Measurements from ENCODE around the gene ATP5MG. TPM values are rescaled to one million over a fixed set of nuclear protein-coding genes. Genes with fewer than 3 reads are reported as not detected.

Gene ATP5MG
- polyA plus RNA-seq, 2 of the 4 experiments (the other 2 are of a cell fraction) = 337 to 438 TPM

DNA sequence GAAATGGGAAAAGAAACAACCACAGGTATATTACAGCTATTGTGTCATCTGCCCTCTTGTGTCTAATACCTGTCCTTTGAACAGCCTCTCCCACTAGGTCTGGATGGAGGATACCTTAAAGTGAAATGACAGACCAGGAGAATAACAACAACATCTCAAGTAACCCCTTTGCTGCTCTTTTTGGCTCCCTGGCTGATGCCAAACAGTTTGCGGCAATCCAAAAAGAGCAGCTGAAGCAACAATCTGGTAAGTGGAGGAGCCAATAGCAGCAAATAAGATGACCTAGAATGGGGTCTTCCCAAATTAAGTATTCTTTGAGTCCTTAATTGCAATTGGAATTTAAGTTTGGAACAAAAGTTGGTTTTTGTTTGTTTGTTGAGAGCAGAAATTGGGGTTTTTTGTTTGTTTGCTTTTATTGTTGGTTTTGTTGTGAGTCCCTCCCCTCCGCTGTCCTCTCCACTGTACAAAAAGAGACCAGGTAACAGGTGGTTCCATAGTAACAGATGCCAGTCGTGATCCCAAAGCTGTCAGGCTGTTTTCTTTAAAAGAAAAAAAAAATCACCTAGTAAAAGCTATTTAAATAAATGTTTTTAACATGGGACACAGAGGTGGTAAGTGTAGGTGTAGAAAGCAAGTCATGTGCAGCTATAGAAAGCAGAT is 36.3 kb upstream of the ATP5MG start:
- ATAC-seq = no peak
- CTCF ChIA-PET = interaction anchor here (1.4 kb wide), 1 partner anchor 17 kb away, joined by 3 read pairs; no protein-coding TSS in a partner anchor
- POLR2A ChIA-PET = no interaction called here

GRCh38 chr11:118366287-118366686 is 35.1 kb upstream of the ATP5MG start:
- Histone ChIP-seq H3K4me3 (no peak overlapping the region), H3K9me3 (no peaks in the 10 kb centered on the region), H3K27ac (no peak overlapping the region), H3K4me2 (no peak overlapping the region), H3K4me1 (no peaks in the 10 kb centered on the region)
- FAIRE-seq (no peak), ATAC-seq (no peak), DNase-seq (ENCODE audit: low read depth in 1 of 2, low spot score in 1 of 2) (no peak)
- ChIA-PET CTCF (interaction anchor here (1.8 kb wide), 1 partner anchor 122 kb away, joined by 5 read pairs; no protein-coding TSS in a partner anchor), POLR2A (no interaction called here)
- TF ChIP-seq EHF (CRISPR knock-in tag; IDR thresholded peaks at IDR 0.05) = no peak
- TF ChIP-seq FOSB (CRISPR knock-in tag; IDR thresholded peaks at IDR 0.05) = no peak
- TF ChIP-seq MAFK (IDR thresholded peaks at IDR 0.05; ENCODE audit: partially characterized antibody) = no peak
- no peak for TF ChIP-seq ATOH8 (CRISPR knock-in tag; IDR thresholded peaks at IDR 0.05; ENCODE audit: low read depth)
- no peak for TF ChIP-seq NR3C1 (IDR thresholded peaks at IDR 0.05)
- no peak for TF ChIP-seq NFE2L2 (conservative IDR thresholded peaks at IDR 0.05; ENCODE audit: low read length)
- TF ChIP-seq HOXB13 (CRISPR knock-in tag; IDR thresholded peaks at IDR 0.05; ENCODE audit: low read depth) = no peak
- TF ChIP-seq ZSCAN20 (CRISPR knock-in tag; IDR thresholded peaks at IDR 0.05) = no peak
- TF ChIP-seq JUN (IDR thresholded peaks at IDR 0.05) = no peak
- no peak for TF ChIP-seq KDM1A (IDR thresholded peaks at IDR 0.05; ENCODE audit: low read depth)
- no peak for TF ChIP-seq FOSL2 (IDR thresholded peaks at IDR 0.05)
- no peak for TF ChIP-seq FOSL2 (CRISPR knock-in tag; IDR thresholded peaks at IDR 0.05)
- TF ChIP-seq CEBPB (IDR thresholded peaks at IDR 0.05) = no peak
- no peak for TF ChIP-seq EP300 (IDR thresholded peaks at IDR 0.05)
- no peak for TF ChIP-seq SMC3 (IDR thresholded peaks at IDR 0.05)
- no peak for TF ChIP-seq FOXS1 (CRISPR knock-in tag; IDR thresholded peaks at IDR 0.05)
- no peak for TF ChIP-seq CHD2 (IDR thresholded peaks at IDR 0.05; ENCODE audit: low read length, partially characterized antibody)
- TF ChIP-seq GATA3 (IDR thresholded peaks at IDR 0.05; ENCODE audit: borderline replicate concordance) = no peak
- no peak for TF ChIP-seq ELK1 (IDR thresholded peaks at IDR 0.05; ENCODE audit: low read depth, low read length)
- TF ChIP-seq HDAC2 (IDR thresholded peaks at IDR 0.05) = no peak
- WGBS (ENCODE audit: missing lambda C conversion rate) = 90% methylated on average over 1 of the region's 1 CpG

More for the DNA sequence above, 36.3 kb upstream of the ATP5MG start:
- WGBS (ENCODE audit: missing lambda C conversion rate) = 92% methylated on average over 3 of the region's 3 CpGs
- Histone ChIP-seq H3K9me3 (no peaks in the 10 kb centered on the region), H3K4me3 (no peak overlapping the region), H3K4me1 (peaks cover 5% of the 10 kb centered on the region; the same call in 1 of the 3 replicates), H3K4me2 (no peak overlapping the region), H3K27ac (no peak overlapping the region)
- DNase-seq (ENCODE audit: low read depth in 1 of 2, low spot score in 1 of 2) (no peak), FAIRE-seq (no peak)
- TF ChIP-seq ZC3H11A (IDR thresholded peaks at IDR 0.05) (no peak), MAX (IDR thresholded peaks at IDR 0.05) (no peak), ATOH8 (CRISPR knock-in tag; IDR thresholded peaks at IDR 0.05; ENCODE audit: low read depth) (no peak), HDAC2 (IDR thresholded peaks at IDR 0.05) (no peak), BHLHE40 (IDR thresholded peaks at IDR 0.05; ENCODE audit: low read depth, low read length) (no peak), ZSCAN20 (CRISPR knock-in tag; IDR thresholded peaks at IDR 0.05) (no peak), RNF2 (IDR thresholded peaks at IDR 0.05; ENCODE audit: borderline replicate concordance, low read depth) (no peak), NPAS2 (CRISPR knock-in tag; IDR thresholded peaks at IDR 0.05; ENCODE audit: borderline replicate concordance) (no peak), FOSB (CRISPR knock-in tag; IDR thresholded peaks at IDR 0.05) (no peak), KDM1A (IDR thresholded peaks at IDR 0.05; ENCODE audit: low read depth) (no peak), TP53 (CRISPR knock-in tag; IDR thresholded peaks at IDR 0.05) (no peak), CBX2 (IDR thresholded peaks at IDR 0.05; ENCODE audit: borderline replicate concordance, low read depth) (no peak), FOSL2 (IDR thresholded peaks at IDR 0.05) (no peak), FOSL2 (CRISPR knock-in tag; IDR thresholded peaks at IDR 0.05) (no peak), JUN (IDR thresholded peaks at IDR 0.05) (no peak), ZNF302 (CRISPR knock-in tag; IDR thresholded peaks at IDR 0.05) (no peak), KDM5A (IDR thresholded peaks at IDR 0.05) (no peak), REST (IDR thresholded peaks at IDR 0.05) (no peak), CHD2 (IDR thresholded peaks at IDR 0.05; ENCODE audit: low read length, partially characterized antibody) (no peak)

All from A549 (cell line).